ENCODE data around the gene MYLK4. TPM values are rescaled to one million over a fixed set of nuclear protein-coding genes. Genes with fewer than 3 reads are reported as not detected.

The MYLK4 gene
- polyA plus RNA-seq, 1 donor from 2014 or later = 1.3 TPM

GRCh38 chr6:2652611-2653010, 98.1 kb downstream of the MYLK4 start:
- Histone ChIP-seq H4K20me1 (ENCODE audit: insufficient read depth) (no peaks in the 10 kb centered on the region), H3K36me3 (ENCODE audit: insufficient read depth, low read length) (no peaks in the 10 kb centered on the region), H3K9ac (ENCODE audit: low read length) (no peak overlapping the region), H3K9me2 (ENCODE audit: insufficient read depth, low read length) (no peaks in the 10 kb centered on the region), H3K4me2 (ENCODE audit: low read length) (no peak overlapping the region), H3K4me3 (ENCODE audit: low read length) (no peak overlapping the region), H3K27me3 (ENCODE audit: insufficient read depth, low read depth, low read length) (no peaks in the 10 kb centered on the region), H2AFZ (ENCODE audit: low read depth, low read length) (no peak overlapping the region), H3F3A (ENCODE audit: insufficient read depth, low read length, poor library complexity, severe bottlenecking) (no peaks in the 10 kb centered on the region), H3K79me2 (replicated peaks; ENCODE audit: insufficient read depth, low read length) (no peaks in the 10 kb centered on the region), H3K27ac (ENCODE audit: low read length) (no peak overlapping the region), H3K9me3 (ENCODE audit: low read length) (no peaks in the 10 kb centered on the region)
- TF ChIP-seq SMC3 (conservative IDR thresholded peaks at IDR 0.05; ENCODE audit: poor library complexity) (no peak), REST (IDR thresholded peaks at IDR 0.05; ENCODE audit: borderline replicate concordance) (no peak), CTCF (IDR thresholded peaks at IDR 0.05; ENCODE audit: poor library complexity, severe bottlenecking) (no peak), TAF1 (IDR thresholded peaks at IDR 0.05; ENCODE audit: low read depth) (no peak), EP300 (conservative IDR thresholded peaks at IDR 0.05; ENCODE audit: poor library complexity, severe bottlenecking) (no peak), MXI1 (conservative IDR thresholded peaks at IDR 0.05; ENCODE audit: poor library complexity, severe bottlenecking) (no peak), RAD21 (conservative IDR thresholded peaks at IDR 0.05) (no peak), POLR2AphosphoS5 (IDR thresholded peaks at IDR 0.05) (no peak), EZH2 (IDR thresholded peaks at IDR 0.05; ENCODE audit: borderline replicate concordance, insufficient read depth, low read length, poor library complexity, severe bottlenecking) (no peak)

- Histone ChIP-seq H3K4me2 (ENCODE audit: low read length) (no peak overlapping the region), H2AFZ (ENCODE audit: low read depth, low read length) (no peak overlapping the region), H3K9ac (ENCODE audit: low read length) (no peak overlapping the region), H3K9me2 (ENCODE audit: insufficient read depth, low read length) (no peaks in the 10 kb centered on the region), H4K20me1 (ENCODE audit: insufficient read depth) (no peaks in the 10 kb centered on the region), H3K79me2 (replicated peaks; ENCODE audit: insufficient read depth, low read length) (no peaks in the 10 kb centered on the region), H3K9me3 (ENCODE audit: low read length) (no peaks in the 10 kb centered on the region), H3K4me3 (ENCODE audit: low read length) (no peak overlapping the region), H3K36me3 (ENCODE audit: insufficient read depth, low read length) (no peaks in the 10 kb centered on the region), H3K27me3 (ENCODE audit: insufficient read depth, low read depth, low read length) (no peaks in the 10 kb centered on the region), H3K27ac (ENCODE audit: low read length) (no peak overlapping the region), H3F3A (ENCODE audit: insufficient read depth, low read length, poor library complexity, severe bottlenecking) (no peaks in the 10 kb centered on the region)
- TF ChIP-seq SMC3 (conservative IDR thresholded peaks at IDR 0.05; ENCODE audit: poor library complexity) = no peak
- TF ChIP-seq EP300 (conservative IDR thresholded peaks at IDR 0.05; ENCODE audit: poor library complexity, severe bottlenecking) = no peak
- TF ChIP-seq POLR2AphosphoS5 (IDR thresholded peaks at IDR 0.05) = no peak
- no peak for TF ChIP-seq RAD21 (conservative IDR thresholded peaks at IDR 0.05)
- TF ChIP-seq EZH2 (IDR thresholded peaks at IDR 0.05; ENCODE audit: borderline replicate concordance, insufficient read depth, low read length, poor library complexity, severe bottlenecking) = no peak
- TF ChIP-seq REST (IDR thresholded peaks at IDR 0.05; ENCODE audit: borderline replicate concordance) = no peak
- TF ChIP-seq CTCF (IDR thresholded peaks at IDR 0.05; ENCODE audit: poor library complexity, severe bottlenecking) = no peak
These were observed 98.8 kb downstream of the MYLK4 start for GRCh38 chr6:2651961-2652360.
